Adrenal gland (tissue), 12 donors: ENCODE data around the gene SLC36A3. TPM values are rescaled to one million over a fixed set of nuclear protein-coding genes. Genes with fewer than 3 reads are reported as not detected.

Experiments used
- DNase-seq, 7 donors: peaks; one replicate each; pipeline ENCODE4 v3.0.0-alpha.2; 2019 to 2020
- H3K27ac ChIP-seq, 5 donors: fragments of 200-600 bp; sonication (generic) in 4 of 5; 1 replicate in 3 of 5; 2 replicates in 2 of 5; pipeline versions ENCODE4 v1.5.1 to v1.8.0; 2016 to 2020; ENCODE audit warnings: mild to moderate bottlenecking in 1 of 5
- H3K27me3 ChIP-seq: fragments of 200-600 bp; 2 replicates; pipeline ENCODE4 v1.8.0; 2021
- H3K36me3 ChIP-seq, 2 donors: fragments of 200-600 bp; replicated peaks in 1 of 2; 1 replicate in 1 of 2; 2 replicates in 1 of 2; pipeline versions ENCODE4 v1.5.1 to v1.8.0; 2018 to 2022
- H3K4me1 ChIP-seq, 2 donors: fragments of 200-600 bp; replicated peaks in 1 of 2; 1 replicate in 1 of 2; 2 replicates in 1 of 2; pipeline versions ENCODE4 v1.5.1 to v1.8.0; 2018 to 2021
- H3K4me3 ChIP-seq, 4 donors: fragments of 200-600 bp; sonication (generic) in 3 of 4; one replicate each; pipeline ENCODE4 v1.5.1; 2016 to 2018
- H3K9me3 ChIP-seq, 3 donors: fragments of 200-600 bp; sonication (generic) in 1 of 3; replicated peaks in 1 of 3; 1 replicate in 2 of 3; 2 replicates in 1 of 3; pipeline versions ENCODE4 v1.5.1 to v1.8.0; 2016 to 2021
- CTCF ChIP-seq, 6 experiments: fragments of 450-650 bp in 4 of 6; fragments of 200-600 bp in 2 of 6; sonication (generic) in 1 of 6; IDR thresholded peaks; 1 replicate in 5 of 6; 2 replicates in 1 of 6; pipeline versions ENCODE4 v1.5.1 to v1.8.0; 2016 to 2021; ENCODE audit warnings: antibody characterized with exemption in 6 of 6, mild to moderate bottlenecking in 2 of 6, moderate library complexity in 1 of 6
- POLR2A ChIP-seq, 2 donors: fragments of 450-650 bp; IDR thresholded peaks; one replicate each; pipeline ENCODE4 v1.6.1; 2017; ENCODE audit warnings: antibody characterized with exemption in 2 of 2, mild to moderate bottlenecking in 2 of 2, moderate library complexity in 1 of 2
- WGBS, 4 donors: extraction: QIAGEN DNeasy Blood & Tissue Kit in 2 of 4; methylation state at CpG; one replicate each; pipeline versions ENCODE4 v1.1.5 to v1.1.7; 2013 to 2017; 5-methylcytosine and 5-hydroxymethylcytosine counted together
- intact Hi-C, 2 donors: fragments of 100-400 bp; cut with DNase I; formaldehyde crosslinking; loops; one replicate each; pipeline versions ENCODE4 v1.14.1 to v1.15.0; 2022 to 2023
- polyA plus RNA-seq, 3 donors: library from polyadenylated mRNA; stranded (reverse); fragments of 200-250 nt in 2 of 3; fragments of 350-450 nt in 1 of 3; fragmentation: Illumina TruSeq in 1 of 3; extraction: RNeasy Lipid Tissue Mini Kit (QIAGEN cat#74804) in 1 of 3; gene quantifications; one replicate each; pipeline ENCODE4 v1.2.3, GENCODE V29; 2013 to 2014
- total RNA-seq, 9 donors: library from RNA; depleted of rRNA in 4 of 9; stranded (reverse); fragments of >200 nt in 4 of 9; fragments of 120-200 nt in 1 of 9; fragmentation: NEBNext Ultra II Directional in 1 of 9; extraction: Animal tissue kit (Norgen Biotek cat#: 25700) in 1 of 9; gene quantifications; one replicate each; pipeline versions ENCODE4 v1.1.0 to v1.2.4, GENCODE V29; 2013 to 2023
- donor health status: healthy with polysubstance abuse.
- donor health status: Bipolar disorder and iron deficiency.
- donor health status: DM: yes; HTN: yes; CAD: no.
- donor health status: DM: no; HTN: no; CAD: no.
- donor health status: DM: no; HTN: no; CAD: no.
- donor health status: DM: yes; HTN: yes; CAD: no.

Gene SLC36A3
- total and polyA plus RNA-seq, 12 donors, result not detected

GRCh38 chr5:151285683-151286082 lies 17.9 kb downstream of the SLC36A3 start:
- Histone ChIP-seq H3K27ac (no peak overlapping the region), H3K4me3 (no peak overlapping the region), H3K4me1 (no peaks in the 10 kb centered on the region), H3K27me3 (no peaks in the 10 kb centered on the region), H3K36me3 (no peaks in the 10 kb centered on the region), H3K9me3 (no peaks in the 10 kb centered on the region)
- 67 to 83% (median 79%) methylated on average over 5 of the region's 5 CpGs for WGBS, 4 donors
- TF ChIP-seq POLR2A (IDR thresholded peaks at IDR 0.05) (no peak), CTCF (IDR thresholded peaks at IDR 0.05) (no peak)
- intact Hi-C loops, result no loop called here
- no peak for DNase-seq

- H3K36me3 ChIP-seq, result no peaks in the 10 kb centered on the region
- no peak for DNase-seq
- H3K4me3 ChIP-seq, result no peak overlapping the region
- intact Hi-C loops, result no loop called here
- no peaks in the 10 kb centered on the region for H3K27me3 ChIP-seq
- 28 to 31% (median 29%) methylated on average over 8 of the region's 8 CpGs for WGBS, 4 donors
- H3K4me1 ChIP-seq, result no peaks in the 10 kb centered on the region
- no peak for TF ChIP-seq POLR2A (IDR thresholded peaks at IDR 0.05)
- TF ChIP-seq CTCF (IDR thresholded peaks at IDR 0.05), result no peak
- H3K9me3 ChIP-seq, result no peaks in the 10 kb centered on the region
- no peak overlapping the region for H3K27ac ChIP-seq
Observed at GRCh38 chr5:151284392-151284967, 19.1 kb downstream of the SLC36A3 start.

- H3K4me1 ChIP-seq, result no peaks in the 10 kb centered on the region
- WGBS, 4 donors, result 75 to 89% (median 82%) methylated on average over 4 of the region's 4 CpGs
- intact Hi-C loops, result no loop called here
Observed at GRCh38 chr5:151283120-151283825, 20.3 kb downstream of the SLC36A3 start.

More at GRCh38 chr5:151283120-151283825, 20.3 kb downstream of the SLC36A3 start:
- DNase-seq, result no peak
- H3K36me3 ChIP-seq, result no peaks in the 10 kb centered on the region
- TF ChIP-seq POLR2A (IDR thresholded peaks at IDR 0.05) (no peak), CTCF (IDR thresholded peaks at IDR 0.05) (no peak)
- no peak overlapping the region for H3K27ac ChIP-seq
- no peaks in the 10 kb centered on the region for H3K27me3 ChIP-seq
- H3K4me3 ChIP-seq, result no peak overlapping the region
- H3K9me3 ChIP-seq, result no peaks in the 10 kb centered on the region
